ENCODE data around the gene BRD3. TPM values are rescaled to one million over a fixed set of nuclear protein-coding genes. Genes with fewer than 3 reads are reported as not detected.

Gene BRD3
- total and polyA plus RNA-seq, 12 donors = 8.4 to 73.1 (median 20.4) TPM

DNA sequence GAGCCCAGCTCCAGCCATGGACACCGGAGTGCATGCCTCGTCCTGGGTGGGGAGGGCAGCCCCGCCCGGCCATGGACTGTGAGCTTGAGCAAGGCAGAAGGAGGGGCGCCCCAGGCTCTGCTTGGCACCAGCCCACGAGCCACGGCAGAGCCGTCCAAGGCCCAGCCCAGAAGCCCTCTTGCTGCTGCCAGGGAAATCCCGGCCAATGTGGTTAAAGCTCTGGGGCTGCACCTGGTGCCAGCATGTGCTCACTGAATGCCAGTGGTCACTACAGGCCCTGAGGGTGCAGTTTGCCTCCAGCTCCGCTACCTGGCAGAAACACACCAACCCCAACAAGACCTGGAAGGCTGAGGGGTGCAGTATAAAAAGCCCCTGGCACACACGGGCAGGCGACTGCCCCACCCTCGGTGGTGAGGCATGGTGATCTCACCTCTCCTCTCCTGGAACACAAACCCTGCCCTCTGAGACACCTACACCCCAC, 11.8 kb downstream of the BRD3 start:
- peak; percentile 84 to 96 (median 95) for DNase-seq
- Histone ChIP-seq H3K36me3 (replicated peaks in 1 of 2) (peaks cover 0 to 21% of the 10 kb centered on the region in 2 donors), H3K27ac (peak overlapping the region in 4 of 5 donors; percentile 19 to 83 (median 79)), H3K27me3 (no peaks in the 10 kb centered on the region), H3K4me1 (replicated peaks in 1 of 2) (peaks cover 51 to 63% of the 10 kb centered on the region in 2 donors), H3K9me3 (replicated peaks in 1 of 3) (no peaks in the 10 kb centered on the region), H3K4me3 (no peak overlapping the region)
- WGBS, 4 donors = 18 to 21% (median 21%) methylated on average over 13 of the region's 13 CpGs; no CpG with 5 or more reads in 1 of the 4 donors
- intact Hi-C loops (cut with DNase I) = loop anchor here in 1 of 2 donors (10.0 kb wide), 1 partner anchor 379 kb away; no protein-coding TSS in a partner anchor
- peak in 1 of 2 donors; percentile 74 for TF ChIP-seq POLR2A (IDR thresholded peaks at IDR 0.05)
- TF ChIP-seq, protein P1, sequence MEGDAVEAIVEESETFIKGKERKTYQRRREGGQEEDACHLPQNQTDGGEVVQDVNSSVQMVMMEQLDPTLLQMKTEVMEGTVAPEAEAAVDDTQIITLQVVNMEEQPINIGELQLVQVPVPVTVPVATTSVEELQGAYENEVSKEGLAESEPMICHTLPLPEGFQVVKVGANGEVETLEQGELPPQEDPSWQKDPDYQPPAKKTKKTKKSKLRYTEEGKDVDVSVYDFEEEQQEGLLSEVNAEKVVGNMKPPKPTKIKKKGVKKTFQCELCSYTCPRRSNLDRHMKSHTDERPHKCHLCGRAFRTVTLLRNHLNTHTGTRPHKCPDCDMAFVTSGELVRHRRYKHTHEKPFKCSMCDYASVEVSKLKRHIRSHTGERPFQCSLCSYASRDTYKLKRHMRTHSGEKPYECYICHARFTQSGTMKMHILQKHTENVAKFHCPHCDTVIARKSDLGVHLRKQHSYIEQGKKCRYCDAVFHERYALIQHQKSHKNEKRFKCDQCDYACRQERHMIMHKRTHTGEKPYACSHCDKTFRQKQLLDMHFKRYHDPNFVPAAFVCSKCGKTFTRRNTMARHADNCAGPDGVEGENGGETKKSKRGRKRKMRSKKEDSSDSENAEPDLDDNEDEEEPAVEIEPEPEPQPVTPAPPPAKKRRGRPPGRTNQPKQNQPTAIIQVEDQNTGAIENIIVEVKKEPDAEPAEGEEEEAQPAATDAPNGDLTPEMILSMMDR (IDR thresholded peaks at IDR 0.05) = peak in 1 of 6 experiments; percentile 11

GRCh38 chr9:134054891-134055811, 12.7 kb downstream of the BRD3 start:
- intact Hi-C loops (cut with DNase I) = loop anchor here in 1 of 2 donors (10.0 kb wide), 1 partner anchor 380 kb away; no protein-coding TSS in a partner anchor
- TF ChIP-seq, protein P1 (IDR thresholded peaks at IDR 0.05) = no peak
- no peak for TF ChIP-seq POLR2A (IDR thresholded peaks at IDR 0.05)
- H3K36me3 ChIP-seq (replicated peaks in 1 of 2) = peaks cover 0 to 28% of the 10 kb centered on the region in 2 donors
- peaks cover 43 to 57% of the 10 kb centered on the region in 2 donors for H3K4me1 ChIP-seq (replicated peaks in 1 of 2)
- 73 to 85% (median 79%) methylated on average over 9 to 28 of the region's 28 CpGs for WGBS, 4 donors
- no peaks in the 10 kb centered on the region for H3K9me3 ChIP-seq (replicated peaks in 1 of 3)
- peak overlapping the region in 4 of 5 donors; percentile 19 to 83 (median 79) for H3K27ac ChIP-seq
- H3K27me3 ChIP-seq = no peaks in the 10 kb centered on the region
- H3K4me3 ChIP-seq = no peak overlapping the region
- DNase-seq = peak in 6 of 7 donors; percentile 5 to 53 (median 20)

DNA sequence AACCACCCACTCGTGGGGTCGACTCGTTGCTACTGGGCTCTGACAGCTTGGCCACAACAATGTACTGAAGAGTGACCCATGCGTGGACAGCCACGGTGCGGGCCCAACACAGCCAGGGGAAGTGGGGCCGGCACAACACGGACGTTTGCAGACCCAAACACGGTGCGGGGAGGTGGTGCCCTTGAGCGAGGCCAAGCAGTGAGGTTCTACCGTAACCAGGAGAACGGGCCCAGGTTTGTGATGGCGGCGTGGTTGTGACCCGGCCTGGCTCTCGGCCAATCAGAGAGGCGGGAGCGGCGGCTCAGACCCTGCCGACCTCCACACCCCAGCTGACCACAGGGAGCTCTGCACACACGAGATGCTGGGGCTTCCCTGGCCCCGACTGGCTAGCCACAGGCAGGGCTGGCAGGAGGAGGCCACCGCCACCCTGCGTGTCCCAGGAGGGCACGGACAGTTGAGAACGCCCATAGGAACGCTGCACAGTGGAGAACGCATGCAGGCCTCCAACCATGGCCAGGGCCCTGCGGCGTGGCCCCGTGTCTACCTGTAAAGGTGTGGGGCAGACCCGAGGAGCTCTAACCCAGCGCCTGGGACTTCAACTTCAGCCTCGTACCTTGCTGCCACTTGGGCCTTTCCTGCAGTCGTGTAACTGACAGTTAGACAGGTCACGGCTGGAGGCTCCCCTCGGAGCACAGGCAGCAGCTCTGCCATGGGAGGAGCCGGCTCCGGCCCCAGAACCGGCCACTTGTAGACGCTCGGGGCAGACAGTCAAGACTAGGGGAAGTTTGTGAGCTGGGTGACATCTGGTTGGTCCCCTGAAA, 13.7 kb downstream of the BRD3 start:
- Histone ChIP-seq H3K9me3 (replicated peaks in 1 of 3) (no peaks in the 10 kb centered on the region), H3K36me3 (replicated peaks in 1 of 2) (peaks cover 0 to 38% of the 10 kb centered on the region in 2 donors), H3K4me3 (no peak overlapping the region), H3K4me1 (replicated peaks in 1 of 2) (peaks cover 48 to 54% of the 10 kb centered on the region in 2 donors), H3K27ac (peak overlapping the region in 1 of 5 donors; percentile 83), H3K27me3 (no peaks in the 10 kb centered on the region)
- peak in 4 of 7 donors; percentile 0 to 20 (median 12) for DNase-seq
- TF ChIP-seq, protein P1 (IDR thresholded peaks at IDR 0.05) = no peak
- TF ChIP-seq POLR2A (IDR thresholded peaks at IDR 0.05) = no peak
- intact Hi-C loops (cut with DNase I) = loop anchor here in 1 of 2 donors (10.0 kb wide), 1 partner anchor 381 kb away; no protein-coding TSS in a partner anchor
- WGBS, 4 donors = 75 to 94% (median 81%) methylated on average over 4 to 44 of the region's 44 CpGs

All from adrenal gland (tissue), 12 donors.